GM21529 (cell line): ENCODE results near the gene AHNAK.
"Not testable (repeated sequence)": the region's sequence is repeated elsewhere in the genome, so short reads cannot be mapped to it uniquely, and the experiment has no call there.

Experiments used
- ATAC-seq: cut with Tn5 transposase; IDR thresholded peaks from one replicate; pipeline ENCODE4 v1.9.1; 2021; ENCODE audit not compliant: unreplicated experiment

AHNAK gene

GRCh38 chr11:62552485-62553079, 6.0 kb upstream of the AHNAK start:
- ATAC-seq, result no peak

GRCh38 chr11:62550478-62550877, 3.9 kb upstream of the AHNAK start:
- ATAC-seq, result not testable (repeated sequence)

GRCh38 chr11:62548545-62549335, 2.1 kb upstream of the AHNAK start:
- no peak for ATAC-seq

GRCh38 chr11:62547691-62548281, 1.2 kb upstream of the AHNAK start:
- ATAC-seq, result no peak

GRCh38 chr11:62546929-62547625, 471 bp upstream of the AHNAK start:
- ATAC-seq, result no peak

- no peak for ATAC-seq
Observed at GRCh38 chr11:62545437-62546243, 966 bp downstream of the AHNAK start.

- ATAC-seq, result no peak
Observed at GRCh38 chr11:62544581-62545436, 1.8 kb downstream of the AHNAK start.

GRCh38 chr11:62543680-62544444, 2.7 kb downstream of the AHNAK start:
- ATAC-seq, result no peak

- ATAC-seq, result no peak
Observed at GRCh38 chr11:62542750-62543567, 3.6 kb downstream of the AHNAK start.

- no peak for ATAC-seq
Observed at GRCh38 chr11:62542111-62542745, 4.4 kb downstream of the AHNAK start.

GRCh38 chr11:62540804-62541701, 5.6 kb downstream of the AHNAK start:
- ATAC-seq, result peak; percentile 48

- no peak for ATAC-seq
Observed at GRCh38 chr11:62539238-62539925, 7.2 kb downstream of the AHNAK start.

- ATAC-seq, result no peak
Observed at GRCh38 chr11:62538470-62539237, 8.0 kb downstream of the AHNAK start.

- ATAC-seq, result no peak
Observed at GRCh38 chr11:62536301-62536957, 10.2 kb downstream of the AHNAK start.

GRCh38 chr11:62535802-62536201, 10.8 kb downstream of the AHNAK start:
- no peak for ATAC-seq
